Measurements from ENCODE around the gene TMEM209.

Gene TMEM209

GRCh38 chr7:130223646-130224045, 18.4 kb upstream of the TMEM209 start:
- no peak for DNase-seq (ENCODE audit: extremely low read depth, low read depth)
- TF ChIP-seq CTCF (IDR thresholded peaks at IDR 0.05; ENCODE audit: low read depth, low read length): no peak

GRCh38 chr7:130221746-130222145, 16.5 kb upstream of the TMEM209 start:
- TF ChIP-seq CTCF (IDR thresholded peaks at IDR 0.05; ENCODE audit: low read depth, low read length): no peak
- no peak for DNase-seq (ENCODE audit: extremely low read depth, low read depth)

- DNase-seq (ENCODE audit: extremely low read depth, low read depth): no peak
- TF ChIP-seq CTCF (IDR thresholded peaks at IDR 0.05; ENCODE audit: low read depth, low read length): no peak
Measured at GRCh38 chr7:130219871-130220270, 14.7 kb upstream of the TMEM209 start.

- DNase-seq (ENCODE audit: extremely low read depth, low read depth): no peak
- no peak for TF ChIP-seq CTCF (IDR thresholded peaks at IDR 0.05; ENCODE audit: low read depth, low read length)
Measured at GRCh38 chr7:130218806-130219620, 13.8 kb upstream of the TMEM209 start.

GRCh38 chr7:130216750-130217149, 11.5 kb upstream of the TMEM209 start:
- DNase-seq (ENCODE audit: extremely low read depth, low read depth): no peak
- no peak for TF ChIP-seq CTCF (IDR thresholded peaks at IDR 0.05; ENCODE audit: low read depth, low read length)

GRCh38 chr7:130216025-130216424, 10.8 kb upstream of the TMEM209 start:
- DNase-seq (ENCODE audit: extremely low read depth, low read depth): no peak
- no peak for TF ChIP-seq CTCF (IDR thresholded peaks at IDR 0.05; ENCODE audit: low read depth, low read length)

GRCh38 chr7:130213828-130214227, 8.6 kb upstream of the TMEM209 start:
- no peak for TF ChIP-seq CTCF (IDR thresholded peaks at IDR 0.05; ENCODE audit: low read depth, low read length)
- no peak for DNase-seq (ENCODE audit: extremely low read depth, low read depth)

Data from AG09319 (cell line).